Memory B cell (primary cell): ENCODE measurements around the gene SLX4IP.

Source experiments
- ATAC-seq: fragments of 150-1000 bp; cut with Tn5 transposase; 2 replicates; pipeline ENCODE4 v1.10.0; 2021; ENCODE audit warnings: low read depth, mild to moderate bottlenecking, moderate library complexity
- DNase-seq, 2 donors: peaks; one replicate each; pipeline ENCODE4 v3.0.0; 2022; ENCODE audit warnings: low spot score in 2 of 2
- H3K27ac Mint-ChIP-seq: one replicate; pipeline ENCODE4 v1.8.0; 2022; ENCODE audit warnings: mild to moderate bottlenecking, moderate library complexity, mixed read lengths
- H3K27me3 Mint-ChIP-seq: one replicate; pipeline ENCODE4 v1.8.0; 2022; ENCODE audit warnings: mixed read lengths
- H3K36me3 Mint-ChIP-seq: one replicate; pipeline ENCODE4 v1.8.0; 2022; ENCODE audit warnings: mild to moderate bottlenecking, mixed read lengths
- H3K4me1 Mint-ChIP-seq: one replicate; pipeline ENCODE4 v1.8.0; 2022; ENCODE audit warnings: mixed read lengths
- H3K4me3 Mint-ChIP-seq: one replicate; pipeline ENCODE4 v1.8.0; 2022; ENCODE audit warnings: mild to moderate bottlenecking, moderate library complexity, mixed read lengths
- H3K9me3 Mint-ChIP-seq: one replicate; pipeline ENCODE4 v1.8.0; 2022; ENCODE audit warnings: mixed read lengths

SLX4IP gene

DNA sequence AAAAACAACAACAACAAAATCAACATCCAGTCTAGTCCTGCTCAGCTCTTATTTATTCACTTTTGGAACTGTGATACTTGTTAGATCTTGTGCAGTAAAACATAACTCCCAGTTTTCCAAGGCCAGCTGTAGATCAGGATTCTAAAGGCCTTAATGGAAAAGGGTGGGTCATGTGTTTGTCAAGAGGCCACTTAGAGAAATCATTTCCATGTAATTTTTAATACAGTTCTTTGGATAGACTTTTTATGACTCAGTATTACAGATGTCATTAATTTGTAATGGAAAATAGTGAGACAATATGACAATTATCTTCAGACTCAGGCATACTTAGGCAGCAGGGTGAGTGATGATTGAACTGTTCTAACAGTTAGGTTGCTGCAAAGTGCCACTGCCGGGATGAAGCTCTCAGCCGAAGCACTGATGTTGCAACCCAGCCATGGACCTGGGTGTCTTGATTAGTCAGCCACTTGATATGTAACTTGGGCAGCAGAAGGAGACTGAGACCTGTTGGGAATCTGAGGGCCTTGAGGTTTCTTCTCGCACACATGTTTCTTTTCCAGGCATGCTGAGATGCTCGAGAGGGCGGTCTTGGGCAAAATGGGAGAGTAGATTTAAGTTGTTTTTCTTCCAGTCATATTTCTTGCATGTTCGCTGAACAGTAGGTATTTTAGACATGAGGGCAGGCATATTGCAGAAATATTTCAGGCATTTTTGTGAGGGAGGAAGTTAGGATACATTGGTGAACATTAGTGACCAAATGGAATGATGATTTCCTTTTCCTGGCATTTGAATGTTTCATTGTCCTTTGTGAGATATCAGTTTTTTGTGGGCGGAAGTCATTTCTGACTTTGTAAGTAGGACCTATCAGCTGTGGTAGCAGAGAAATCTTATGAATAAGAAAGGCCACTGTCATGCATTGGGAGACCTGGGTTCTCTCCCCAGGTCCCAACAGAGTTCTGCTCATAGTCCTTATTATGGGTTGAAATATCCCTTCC lies 52.3 kb downstream of the SLX4IP start:
- Mint-ChIP-seq H3K27me3 (no peaks in the 10 kb centered on the region), H3K4me3 (no peak overlapping the region), H3K36me3 (peaks cover 9% of the 10 kb centered on the region), H3K27ac (no peak overlapping the region), H3K4me1 (peaks cover 10% of the 10 kb centered on the region), H3K9me3 (no peaks in the 10 kb centered on the region)
- no peak for DNase-seq
- no peak for ATAC-seq

DNA sequence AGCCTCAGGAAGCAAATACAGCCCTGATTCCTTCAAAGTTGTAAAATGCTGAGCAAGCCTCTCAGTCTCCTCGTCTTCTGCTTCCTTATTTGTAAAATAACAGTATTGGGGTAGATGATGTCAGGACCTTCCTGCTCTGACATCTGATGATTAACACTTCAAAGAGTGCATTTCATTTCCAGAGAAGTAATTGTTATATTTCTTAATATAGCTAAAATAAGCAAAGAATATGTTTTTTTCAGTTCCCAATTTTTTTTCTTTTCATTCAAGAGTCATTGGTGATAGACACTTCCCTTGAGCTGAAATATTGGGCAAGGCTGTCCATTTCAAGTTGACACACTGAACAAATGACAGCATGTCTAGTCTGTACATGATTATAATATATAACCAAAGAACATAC lies 53.4 kb downstream of the SLX4IP start:
- Mint-ChIP-seq H3K36me3 (peaks cover 9% of the 10 kb centered on the region), H3K4me1 (peaks cover 10% of the 10 kb centered on the region), H3K27ac (no peak overlapping the region), H3K27me3 (no peaks in the 10 kb centered on the region), H3K9me3 (no peaks in the 10 kb centered on the region), H3K4me3 (no peak overlapping the region)
- DNase-seq: no peak
- no peak for ATAC-seq

DNA sequence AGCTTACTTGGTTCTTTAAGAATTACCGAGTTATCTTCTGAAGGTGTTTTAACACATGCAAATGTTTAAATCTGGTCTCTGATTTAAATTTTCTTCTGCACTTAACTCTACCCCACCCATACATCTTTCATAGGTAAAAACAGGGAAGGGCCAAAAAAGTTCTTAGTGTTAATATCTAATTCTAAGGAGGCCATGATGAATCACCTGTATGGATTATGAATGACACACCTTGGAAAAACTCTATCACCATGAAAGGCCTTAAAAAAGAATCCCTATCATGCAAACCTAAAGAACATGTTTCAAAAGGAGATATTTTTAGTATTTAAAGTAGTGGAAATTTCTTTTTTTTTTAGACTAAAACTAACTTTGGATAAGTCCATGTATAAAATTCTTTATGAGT lies 54.7 kb downstream of the SLX4IP start:
- Mint-ChIP-seq H3K36me3 (peaks cover 7% of the 10 kb centered on the region), H3K4me3 (no peak overlapping the region), H3K27me3 (no peaks in the 10 kb centered on the region), H3K9me3 (no peaks in the 10 kb centered on the region), H3K27ac (no peak overlapping the region), H3K4me1 (peaks cover 13% of the 10 kb centered on the region)
- ATAC-seq (no peak), DNase-seq (no peak)

DNA sequence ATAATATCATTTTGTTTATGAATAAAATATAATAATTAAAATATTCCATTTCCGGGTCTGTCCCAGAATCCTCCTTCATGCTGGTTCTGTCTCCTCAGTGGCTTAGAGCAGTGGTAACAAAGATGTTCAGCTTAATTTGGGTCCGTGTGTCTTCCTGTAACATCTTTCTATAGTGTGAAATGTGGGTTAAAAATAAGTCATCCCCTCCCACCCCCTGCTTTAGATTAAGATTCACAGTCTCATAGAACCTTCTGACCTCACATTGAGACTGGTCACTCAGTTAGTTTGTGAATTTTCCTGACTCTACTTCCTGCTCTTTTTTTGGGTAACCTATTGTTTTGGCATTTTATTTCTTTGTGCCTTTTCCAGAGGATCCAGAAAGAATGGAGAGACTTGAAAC lies 55.2 kb downstream of the SLX4IP start:
- DNase-seq (no peak), ATAC-seq (no peak)
- Mint-ChIP-seq H3K4me3 (no peak overlapping the region), H3K27me3 (no peaks in the 10 kb centered on the region), H3K27ac (no peak overlapping the region), H3K9me3 (no peaks in the 10 kb centered on the region), H3K4me1 (peaks cover 13% of the 10 kb centered on the region), H3K36me3 (peaks cover 7% of the 10 kb centered on the region)

DNA sequence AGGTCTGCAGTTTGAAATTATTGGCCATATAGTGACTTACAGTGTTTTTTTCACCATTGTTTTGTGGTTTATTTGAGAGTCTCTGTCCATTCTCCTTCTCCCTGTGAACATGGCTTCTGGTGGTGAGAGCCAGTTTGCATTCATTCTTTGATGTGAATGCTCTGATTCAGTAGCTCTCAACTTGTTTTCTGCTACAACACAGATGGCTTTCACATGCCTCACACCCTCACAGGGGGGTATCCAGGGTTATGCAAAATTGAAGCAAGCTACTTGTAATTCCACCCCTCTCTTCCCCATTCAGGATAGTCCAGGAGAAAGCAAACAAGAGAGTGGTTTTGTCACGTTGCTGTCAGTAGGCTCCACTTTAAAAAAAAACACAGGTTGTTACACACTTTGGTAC lies 55.6 kb downstream of the SLX4IP start:
- Mint-ChIP-seq H3K9me3 (no peaks in the 10 kb centered on the region), H3K27me3 (no peaks in the 10 kb centered on the region), H3K36me3 (peaks cover 7% of the 10 kb centered on the region), H3K4me1 (peaks cover 13% of the 10 kb centered on the region), H3K4me3 (no peak overlapping the region), H3K27ac (no peak overlapping the region)
- DNase-seq (no peak), ATAC-seq (no peak)

DNA sequence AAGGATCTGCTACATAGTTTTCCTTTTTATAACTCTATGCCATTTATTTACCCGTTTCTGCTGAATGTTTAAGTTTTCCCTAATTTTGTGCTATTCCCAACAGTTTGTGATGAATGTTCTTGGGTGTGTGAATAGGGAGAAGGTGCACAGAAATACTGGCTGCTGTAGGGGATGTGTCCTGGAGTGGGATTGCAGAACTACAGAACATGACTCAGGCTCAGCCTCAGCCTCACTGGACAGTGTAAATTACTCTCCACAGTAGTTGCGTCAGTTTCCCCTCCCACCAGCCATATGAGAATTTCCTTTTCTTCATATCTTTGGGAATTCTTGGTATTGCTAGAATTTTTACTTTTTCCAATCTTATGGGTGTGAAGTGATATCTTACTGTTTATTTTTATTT lies 57.0 kb downstream of the SLX4IP start:
- no peak for ATAC-seq
- Mint-ChIP-seq H3K9me3 (no peaks in the 10 kb centered on the region), H3K4me1 (peaks cover 13% of the 10 kb centered on the region), H3K36me3 (peaks cover 7% of the 10 kb centered on the region), H3K27me3 (no peaks in the 10 kb centered on the region), H3K4me3 (no peak overlapping the region), H3K27ac (no peak overlapping the region)
- no peak for DNase-seq

DNA sequence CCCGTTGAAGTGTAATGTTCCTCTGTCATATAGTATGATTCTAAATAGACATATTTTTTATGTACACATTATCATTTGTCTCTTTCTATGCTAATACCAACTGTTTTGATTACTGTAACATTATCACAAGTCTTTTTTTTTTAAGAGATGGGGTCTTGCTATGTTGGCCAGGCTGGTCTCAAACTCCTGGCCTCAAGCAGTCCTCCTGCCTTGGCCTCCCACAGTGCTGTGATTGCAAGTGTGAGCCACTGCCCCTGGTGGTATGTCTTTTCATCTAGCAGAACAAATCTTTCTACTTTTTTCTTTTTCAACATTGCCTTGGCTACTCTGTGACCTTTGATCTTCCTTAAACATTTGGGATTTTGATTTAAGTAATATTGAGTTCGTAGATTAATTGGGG lies 57.7 kb downstream of the SLX4IP start:
- H3K4me1 Mint-ChIP-seq: peaks cover 15% of the 10 kb centered on the region
- DNase-seq (no peak), ATAC-seq (no peak)
- H3K9me3 Mint-ChIP-seq: no peaks in the 10 kb centered on the region
- H3K36me3 Mint-ChIP-seq: peaks cover 7% of the 10 kb centered on the region
- H3K4me3 Mint-ChIP-seq: no peak overlapping the region
- H3K27ac Mint-ChIP-seq: no peak overlapping the region
- H3K27me3 Mint-ChIP-seq: no peaks in the 10 kb centered on the region

DNA sequence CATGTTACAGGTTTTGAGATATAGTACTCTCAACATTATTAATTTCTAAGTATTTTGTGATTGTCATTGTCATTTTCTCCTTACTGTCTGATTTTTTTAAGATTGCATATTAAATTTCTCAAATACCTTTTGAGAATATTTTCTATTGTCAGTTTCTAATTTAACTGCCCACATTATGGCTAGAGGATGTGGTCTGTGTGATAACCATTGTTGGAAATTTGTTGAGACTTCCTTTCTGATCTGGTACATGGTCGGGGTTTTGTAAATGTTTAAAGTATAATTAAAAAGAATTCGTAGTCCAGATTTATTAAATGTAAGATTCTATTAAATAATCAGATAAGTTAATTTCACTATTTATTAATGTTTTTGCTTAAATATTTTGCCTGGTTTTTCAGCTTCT lies 60.1 kb downstream of the SLX4IP start:
- no peaks in the 10 kb centered on the region for H3K9me3 Mint-ChIP-seq
- no peak for DNase-seq
- H3K27me3 Mint-ChIP-seq: no peaks in the 10 kb centered on the region
- H3K4me1 Mint-ChIP-seq: peaks cover 17% of the 10 kb centered on the region
- peaks cover 7% of the 10 kb centered on the region for H3K36me3 Mint-ChIP-seq
- ATAC-seq: no peak
- H3K4me3 Mint-ChIP-seq: no peak overlapping the region
- H3K27ac Mint-ChIP-seq: no peak overlapping the region

DNA sequence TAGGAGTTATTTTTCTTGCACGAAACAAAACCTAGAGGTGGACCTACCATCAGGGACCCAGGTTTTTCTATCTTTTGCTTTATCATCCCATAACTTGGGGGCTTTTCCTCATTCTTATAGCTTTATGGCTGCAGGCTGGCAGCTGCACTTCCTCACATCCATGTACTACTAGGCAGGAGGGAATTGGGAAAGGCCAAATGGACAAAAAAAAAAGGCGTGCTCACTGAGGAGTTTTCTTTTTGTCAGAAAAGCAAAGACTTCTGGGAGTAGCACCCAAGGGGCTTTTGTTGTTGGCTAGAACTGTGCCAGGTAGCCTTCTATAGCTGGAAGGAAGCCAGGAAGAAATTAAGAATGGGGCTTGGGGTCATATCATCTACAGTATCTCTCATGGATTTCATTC lies 61.4 kb downstream of the SLX4IP start:
- no peak overlapping the region for H3K4me3 Mint-ChIP-seq
- no peak for DNase-seq
- no peak for ATAC-seq
- H3K9me3 Mint-ChIP-seq: no peaks in the 10 kb centered on the region
- no peak overlapping the region for H3K27ac Mint-ChIP-seq
- peaks cover 2% of the 10 kb centered on the region for H3K36me3 Mint-ChIP-seq
- no peaks in the 10 kb centered on the region for H3K27me3 Mint-ChIP-seq
- peaks cover 10% of the 10 kb centered on the region for H3K4me1 Mint-ChIP-seq

DNA sequence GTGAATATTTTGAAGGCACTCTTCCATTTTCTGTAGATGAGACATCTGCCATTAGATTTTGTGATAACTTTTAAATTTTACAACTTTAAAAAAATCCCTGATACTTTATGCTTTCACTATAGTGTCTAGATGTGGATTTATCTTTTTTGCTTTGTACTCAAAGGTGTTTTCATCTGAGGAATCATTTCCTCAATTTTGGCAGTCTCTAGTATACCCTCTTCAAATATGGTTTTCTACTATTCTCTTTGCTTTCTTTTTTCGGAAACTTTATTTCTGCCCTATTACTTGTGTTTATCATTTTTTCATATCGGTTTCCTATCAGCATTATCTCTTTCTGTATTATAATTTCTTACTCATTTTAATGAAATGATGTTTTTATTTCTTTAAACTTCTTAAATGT lies 62.2 kb downstream of the SLX4IP start:
- Mint-ChIP-seq H3K36me3 (peaks cover 3% of the 10 kb centered on the region), H3K9me3 (no peaks in the 10 kb centered on the region), H3K4me3 (no peak overlapping the region), H3K4me1 (peaks cover 12% of the 10 kb centered on the region), H3K27ac (no peak overlapping the region), H3K27me3 (no peaks in the 10 kb centered on the region)
- ATAC-seq: no peak
- DNase-seq: no peak

DNA sequence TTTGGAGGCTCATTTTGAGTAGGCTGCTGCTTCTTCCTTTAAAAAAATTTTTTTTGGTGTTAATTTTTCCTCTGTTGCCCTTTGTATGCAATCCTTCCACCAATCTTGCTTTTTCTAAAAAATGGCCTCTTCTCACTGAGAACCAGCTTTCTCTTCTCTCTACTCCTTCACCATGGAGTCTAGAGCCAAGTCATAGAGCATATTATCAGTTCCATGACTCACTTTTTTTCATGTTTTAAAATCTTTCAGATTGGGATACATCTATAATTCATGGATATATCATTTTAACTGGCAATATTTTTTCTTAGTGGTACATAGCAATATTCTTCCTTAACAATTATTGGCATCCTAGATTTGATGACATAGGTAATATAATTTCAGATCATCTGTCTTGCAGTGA lies 62.7 kb downstream of the SLX4IP start:
- Mint-ChIP-seq H3K27ac (no peak overlapping the region), H3K4me3 (no peak overlapping the region), H3K27me3 (no peaks in the 10 kb centered on the region), H3K36me3 (peaks cover 6% of the 10 kb centered on the region), H3K9me3 (no peaks in the 10 kb centered on the region), H3K4me1 (peaks cover 17% of the 10 kb centered on the region)
- no peak for DNase-seq
- no peak for ATAC-seq

DNA sequence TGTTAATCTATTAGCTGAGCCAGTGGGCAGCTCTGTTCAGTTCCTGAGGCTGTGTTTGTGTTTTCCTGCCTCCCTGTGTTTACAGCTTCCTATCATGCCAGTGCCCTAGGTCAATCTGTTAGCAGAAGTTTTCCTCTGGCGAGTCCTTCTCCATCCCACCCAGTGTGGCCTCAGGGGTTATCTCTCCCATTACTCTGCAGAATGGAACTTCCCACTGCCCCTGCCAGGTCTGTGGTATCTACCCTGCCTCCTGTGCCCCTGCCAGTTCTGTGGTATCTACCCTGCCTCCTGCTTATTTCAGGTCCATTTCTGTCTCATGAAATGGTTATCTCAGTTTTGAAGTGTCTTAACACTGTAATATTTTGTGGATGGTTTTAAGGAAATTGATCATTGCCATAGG lies 63.1 kb downstream of the SLX4IP start:
- Mint-ChIP-seq H3K36me3 (peaks cover 6% of the 10 kb centered on the region), H3K9me3 (no peaks in the 10 kb centered on the region), H3K27ac (no peak overlapping the region), H3K4me1 (peaks cover 19% of the 10 kb centered on the region), H3K4me3 (no peak overlapping the region), H3K27me3 (no peaks in the 10 kb centered on the region)
- DNase-seq (no peak), ATAC-seq (no peak)

DNA sequence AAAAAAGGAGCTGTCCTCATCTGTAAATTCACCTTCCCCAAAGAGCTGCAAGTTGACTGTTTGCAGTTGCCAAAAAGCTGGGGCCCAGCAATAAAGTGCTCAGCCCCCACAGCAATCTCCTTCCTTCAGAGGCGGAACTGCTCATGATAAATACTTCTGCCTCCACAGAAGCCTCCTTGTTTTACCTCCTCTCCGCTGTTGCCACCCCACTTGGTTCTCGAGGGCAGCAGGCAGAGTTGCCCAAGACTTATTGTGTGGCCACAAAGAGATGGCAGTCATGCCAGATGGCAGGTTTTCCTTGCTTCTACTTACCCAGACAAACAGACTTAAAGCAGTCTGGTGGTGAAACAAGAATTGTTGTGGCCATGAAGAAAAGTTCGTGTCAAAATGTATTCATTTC lies 66.3 kb downstream of the SLX4IP start:
- Mint-ChIP-seq H3K9me3 (no peaks in the 10 kb centered on the region), H3K4me3 (no peak overlapping the region), H3K27ac (no peak overlapping the region), H3K4me1 (peaks cover 22% of the 10 kb centered on the region), H3K36me3 (peaks cover 8% of the 10 kb centered on the region), H3K27me3 (no peaks in the 10 kb centered on the region)
- ATAC-seq (no peak), DNase-seq (no peak)

DNA sequence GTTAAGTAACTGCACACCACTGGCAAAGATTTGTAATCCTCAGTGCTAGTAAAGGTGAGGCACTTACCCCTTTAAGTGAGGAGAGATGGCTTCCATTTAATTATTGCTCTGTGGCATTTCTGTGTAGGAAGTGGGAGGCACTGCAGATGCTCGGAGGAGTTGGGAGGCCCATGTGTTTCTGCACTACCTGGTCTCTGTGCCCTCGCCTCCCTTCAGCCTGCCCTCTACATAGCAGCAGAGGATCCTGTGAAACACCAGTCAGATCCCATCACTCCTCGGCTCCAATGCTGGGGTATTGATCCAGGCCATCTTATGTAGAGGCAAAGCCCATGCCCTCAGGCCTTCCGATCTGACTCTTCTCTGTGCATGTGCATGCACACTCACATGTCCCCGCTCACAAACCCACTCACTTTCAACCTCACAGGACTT lies 67.0 kb downstream of the SLX4IP start:
- no peak overlapping the region for H3K4me3 Mint-ChIP-seq
- DNase-seq (no peak), ATAC-seq (no peak)
- H3K36me3 Mint-ChIP-seq: peaks cover 8% of the 10 kb centered on the region
- H3K27ac Mint-ChIP-seq: no peak overlapping the region
- H3K27me3 Mint-ChIP-seq: no peaks in the 10 kb centered on the region
- H3K4me1 Mint-ChIP-seq: peaks cover 26% of the 10 kb centered on the region
- no peaks in the 10 kb centered on the region for H3K9me3 Mint-ChIP-seq

DNA sequence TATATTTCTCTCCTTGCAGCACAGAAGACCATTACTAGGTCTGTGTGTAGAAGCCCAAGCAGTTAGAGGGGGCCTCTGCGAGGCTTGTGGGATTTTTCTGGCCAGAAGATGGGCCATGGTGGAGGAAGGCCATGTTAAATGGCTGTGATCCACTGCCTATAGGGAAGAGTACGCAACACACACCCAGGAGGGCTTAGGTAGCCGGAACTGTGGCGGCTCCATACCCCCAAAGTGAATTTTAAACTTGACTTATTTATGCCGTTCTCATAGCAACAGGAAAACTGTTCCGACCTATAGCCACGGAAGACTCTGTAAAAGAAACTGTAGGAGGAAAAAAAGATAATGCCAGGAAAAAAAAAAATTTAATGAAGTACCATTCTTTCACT lies 69.5 kb downstream of the SLX4IP start:
- peaks cover 21% of the 10 kb centered on the region for H3K4me1 Mint-ChIP-seq
- H3K36me3 Mint-ChIP-seq: peaks cover 8% of the 10 kb centered on the region
- H3K27ac Mint-ChIP-seq: no peak overlapping the region
- H3K27me3 Mint-ChIP-seq: no peaks in the 10 kb centered on the region
- H3K9me3 Mint-ChIP-seq: no peaks in the 10 kb centered on the region
- ATAC-seq (no peak), DNase-seq (no peak)
- no peak overlapping the region for H3K4me3 Mint-ChIP-seq
